ENCODE measurements around the gene CLEC20A. TPM values are rescaled to one million over a fixed set of nuclear protein-coding genes. Genes with fewer than 3 reads are reported as not detected.
"Not testable (repeated sequence)": the region's sequence is repeated elsewhere in the genome, so short reads cannot be mapped to it uniquely, and the experiment has no call there.

The CLEC20A gene
- total and polyA plus RNA-seq, 2 of the 8 experiments (the other 6 are each of a cell fraction or from before 2014, with no cell fraction given) = not detected

GRCh38 chr1:178503316-178503715 is 6.6 kb upstream of the CLEC20A start:
- not testable (repeated sequence) for H2AFZ ChIP-seq (ENCODE audit: low read length); H3K23ac ChIP-seq (ENCODE audit: insufficient read length); H2BK20ac ChIP-seq (ENCODE audit: low read length); H3K23me2 ChIP-seq (ENCODE audit: low read depth, low read length); H3K4me3 ChIP-seq (ENCODE audit: extremely low read depth in 1 of 4, insufficient read depth in 2 of 4, low read depth in 3 of 4, low read length in 4 of 4); H4K8ac ChIP-seq (ENCODE audit: extremely low read depth, insufficient read depth, low read length); H3K27ac ChIP-seq (ENCODE audit: low read depth, low read length); H3K14ac ChIP-seq (ENCODE audit: insufficient read length); H2AK5ac ChIP-seq (ENCODE audit: low read depth, low read length); H2BK15ac ChIP-seq (ENCODE audit: low read length); H3K79me1 ChIP-seq (ENCODE audit: low read depth, low read length); H2BK12ac ChIP-seq (ENCODE audit: low read depth, low read length); FAIRE-seq; H3K27me3 ChIP-seq (replicated peaks in 1 of 4; ENCODE audit: control insufficient read depth in 3 of 4, extremely low read depth in 1 of 4, insufficient read depth in 3 of 4, low read length in 3 of 4); H3K4ac ChIP-seq (replicated peaks; ENCODE audit: insufficient read length, low read depth, low read length); H3K36me3 ChIP-seq (ENCODE audit: control insufficient read depth in 2 of 4, insufficient read depth in 4 of 4, low read length in 3 of 4); H3K18ac ChIP-seq (ENCODE audit: extremely low read depth, low read length); H3K56ac ChIP-seq (replicated peaks; ENCODE audit: insufficient read length, low read depth, low read length); H3K4me1 ChIP-seq (replicated peaks in 1 of 4; ENCODE audit: control insufficient read depth in 3 of 4, insufficient read depth in 4 of 4, low read length in 3 of 4); H4K20me1 ChIP-seq (replicated peaks in 1 of 2; ENCODE audit: control insufficient read depth in 1 of 2, insufficient read depth in 2 of 2, low read length in 2 of 2); H3K79me2 ChIP-seq (ENCODE audit: control insufficient read depth in 1 of 2, insufficient read depth in 2 of 2, low read length in 2 of 2); DNase-seq (ENCODE audit: low read depth in 1 of 2, low spot score in 2 of 2); H3K9ac ChIP-seq (replicated peaks in 1 of 4; ENCODE audit: extremely low read depth in 1 of 4, low read depth in 3 of 4, low read length in 3 of 4); H2BK5ac ChIP-seq (ENCODE audit: low read depth, low read length); H2BK120ac ChIP-seq (replicated peaks; ENCODE audit: low read depth, low read length); H4K5ac ChIP-seq (ENCODE audit: insufficient read length, low read depth, low read length); H4K91ac ChIP-seq (replicated peaks; ENCODE audit: insufficient read length, low read length); H3K9me3 ChIP-seq (ENCODE audit: insufficient read depth in 2 of 2, low read depth in 1 of 2, low read length in 1 of 2); H3K4me2 ChIP-seq (ENCODE audit: insufficient read depth in 1 of 2, low read depth in 2 of 2, low read length in 2 of 2)
- ChIA-PET POLR2A (ENCODE audit: partially characterized antibody) (interaction anchor here (1.2 kb wide), 1 partner anchor 8 kb away, joined by 3 read pairs; no protein-coding TSS in a partner anchor), CTCF (ENCODE audit: partially characterized antibody) (interaction anchor here (0.6 to 13.1 kb wide), 13 partner anchors 8 to 1081 kb away, joined by 3 to 238 read pairs (median 3); no protein-coding TSS in a partner anchor)
- WGBS, 2 experiments (ENCODE audit: extremely low coverage in 1 of 2, insufficient coverage in 1 of 2, insufficient read length in 1 of 2, insufficient replicate concordance in 2 of 2, low coverage in 1 of 2, low lambda C conversion rate in 2 of 2, missing lambda C conversion rate in 1 of 2) = 93% methylated on average over 14 of the region's 14 CpGs; no CpG with 5 or more reads in 1 of the 2 experiments

Data from H1 (cell line).